ENCODE results near the gene ARL6IP4. TPM values are rescaled to one million over a fixed set of nuclear protein-coding genes. Genes with fewer than 3 reads are reported as not detected.

The ARL6IP4 gene
- polyA plus RNA-seq, 1 donor, result 208 TPM

DNA sequence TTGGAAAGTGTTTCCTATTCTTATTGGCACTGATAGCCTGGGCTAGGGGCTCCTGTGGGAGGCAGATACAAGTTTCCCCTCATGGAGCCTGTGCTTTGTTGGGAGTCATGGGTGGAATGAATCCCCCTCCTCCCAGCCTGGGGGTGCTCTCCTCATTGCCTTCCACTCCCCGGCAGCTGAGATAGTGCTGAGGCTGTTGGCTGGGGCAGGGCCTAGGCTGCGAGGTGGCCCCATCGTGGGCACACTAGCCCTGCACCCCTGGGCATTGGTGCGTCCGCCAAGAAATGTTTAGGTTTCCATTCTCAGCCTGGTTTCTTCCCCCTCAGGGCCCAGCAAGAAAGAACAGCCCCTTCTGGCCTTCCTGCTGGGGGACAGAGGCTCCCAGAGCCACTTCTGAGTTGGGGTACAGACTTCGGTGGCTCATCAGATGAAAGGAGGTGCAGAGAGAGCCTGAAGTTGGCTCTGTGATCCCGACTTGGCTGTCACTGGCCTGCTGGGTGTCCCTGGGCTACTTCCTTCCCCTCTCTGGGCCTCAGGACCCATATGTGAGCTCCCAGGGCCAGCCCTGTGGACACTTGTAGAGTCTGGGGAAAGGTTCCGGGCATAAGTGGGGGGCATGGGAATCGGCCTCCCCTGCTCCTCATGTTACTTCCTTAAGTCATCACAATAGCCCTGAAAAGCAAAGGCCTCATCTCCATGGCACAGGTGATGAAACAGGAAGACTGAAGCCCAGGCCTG lies 2.7 kb upstream of the ARL6IP4 start:
- H3K27ac ChIP-seq (ENCODE audit: low read length), result no peak overlapping the region
- no peaks in the 10 kb centered on the region for H3K27me3 ChIP-seq (ENCODE audit: control insufficient read depth, insufficient read depth, low read length)
- WGBS (ENCODE audit: insufficient coverage, low lambda C conversion rate), result no CpG with 5 or more reads among the region's 9 CpGs
- DNase-seq, result no peak
- H3K36me3 ChIP-seq (ENCODE audit: control insufficient read depth, insufficient read depth, low read length), result peaks cover 33% of the 10 kb centered on the region
- H3K4me1 ChIP-seq (ENCODE audit: control insufficient read depth, insufficient read depth, low read length), result peaks cover 46% of the 10 kb centered on the region
- H3K4me3 ChIP-seq (ENCODE audit: low read length), result no peak overlapping the region
- no peaks in the 10 kb centered on the region for H3K9me3 ChIP-seq (ENCODE audit: control insufficient read depth, low read depth, low read length)

DNA sequence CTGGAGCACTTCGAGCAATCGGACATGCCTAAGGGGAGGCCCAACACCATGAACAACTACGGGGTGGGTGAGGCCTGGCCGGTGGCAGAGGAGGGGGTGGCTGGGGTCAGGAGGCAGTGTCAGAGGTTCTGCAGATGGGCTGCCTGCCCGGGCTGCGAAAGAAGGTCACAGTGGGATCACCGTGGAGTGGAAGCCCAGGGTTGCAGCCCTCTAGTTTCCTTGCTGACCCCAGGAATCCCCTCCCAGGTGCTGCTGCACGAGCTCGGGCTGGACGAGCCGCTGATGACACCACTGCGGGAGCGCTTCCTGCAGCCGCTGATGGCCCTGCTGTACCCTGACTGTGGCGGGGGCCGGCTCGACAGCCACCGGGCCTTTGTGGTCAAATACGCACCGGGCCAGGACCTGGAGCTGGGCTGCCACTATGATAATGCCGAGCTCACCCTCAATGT lies 1.9 kb upstream of the ARL6IP4 start:
- no peak overlapping the region for H3K4me3 ChIP-seq (ENCODE audit: low read length)
- H3K27ac ChIP-seq (ENCODE audit: low read length), result no peak overlapping the region
- no peak for DNase-seq
- no CpG with 5 or more reads among the region's 21 CpGs for WGBS (ENCODE audit: insufficient coverage, low lambda C conversion rate)
- H3K36me3 ChIP-seq (ENCODE audit: control insufficient read depth, insufficient read depth, low read length), result peaks cover 38% of the 10 kb centered on the region
- no peaks in the 10 kb centered on the region for H3K27me3 ChIP-seq (ENCODE audit: control insufficient read depth, insufficient read depth, low read length)
- no peaks in the 10 kb centered on the region for H3K9me3 ChIP-seq (ENCODE audit: control insufficient read depth, low read depth, low read length)
- peaks cover 50% of the 10 kb centered on the region for H3K4me1 ChIP-seq (ENCODE audit: control insufficient read depth, insufficient read depth, low read length)

DNA sequence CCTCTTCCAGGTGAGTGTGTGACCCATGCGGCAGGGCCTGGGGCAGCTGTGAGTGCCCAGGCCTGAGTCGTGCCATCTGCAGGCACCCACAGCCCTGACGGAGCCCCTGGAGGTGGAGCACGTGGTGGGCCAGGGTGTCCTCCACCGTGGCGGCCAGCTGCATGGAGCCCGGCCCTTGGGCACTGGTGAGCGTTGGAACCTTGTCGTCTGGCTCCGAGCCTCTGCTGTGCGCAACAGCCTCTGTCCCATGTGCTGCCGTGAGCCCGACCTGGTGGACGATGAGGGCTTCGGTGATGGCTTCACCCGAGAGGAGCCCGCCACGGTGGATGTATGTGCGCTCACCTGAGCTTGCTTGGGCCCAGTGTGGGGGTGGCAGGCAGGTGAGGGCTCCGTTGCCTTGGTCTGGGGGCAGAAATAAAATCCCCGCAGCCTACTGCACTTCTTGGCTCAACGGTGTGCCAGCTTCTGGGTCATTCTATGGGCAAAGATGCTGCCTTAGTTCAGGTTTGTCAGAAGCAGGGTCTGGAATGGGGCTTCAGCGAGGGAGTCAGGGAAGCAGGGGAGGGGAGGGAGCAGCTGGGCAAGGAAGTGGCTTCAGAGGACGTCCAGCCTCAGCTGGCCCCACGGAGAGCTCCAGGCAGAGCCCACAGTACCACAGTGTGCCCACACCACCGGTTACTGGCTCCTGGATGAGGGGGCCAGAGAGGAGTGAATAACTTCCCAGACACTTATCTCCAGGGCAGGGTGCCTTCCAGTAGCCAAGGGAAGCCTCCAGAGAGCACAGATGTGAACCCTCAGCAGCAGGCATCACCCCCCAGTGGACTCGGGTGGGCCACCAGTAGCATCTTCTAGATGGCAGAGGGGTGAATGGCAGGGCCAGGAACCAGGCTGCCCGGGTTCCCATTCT lies 1.2 kb upstream of the ARL6IP4 start:
- peaks cover 38% of the 10 kb centered on the region for H3K36me3 ChIP-seq (ENCODE audit: control insufficient read depth, insufficient read depth, low read length)
- no CpG with 5 or more reads among the region's 28 CpGs for WGBS (ENCODE audit: insufficient coverage, low lambda C conversion rate)
- no peak overlapping the region for H3K27ac ChIP-seq (ENCODE audit: low read length)
- H3K4me1 ChIP-seq (ENCODE audit: control insufficient read depth, insufficient read depth, low read length), result peaks cover 53% of the 10 kb centered on the region
- H3K9me3 ChIP-seq (ENCODE audit: control insufficient read depth, low read depth, low read length), result no peaks in the 10 kb centered on the region
- no peak for DNase-seq
- peak overlapping the region; percentile 93 for H3K4me3 ChIP-seq (ENCODE audit: low read length)
- no peaks in the 10 kb centered on the region for H3K27me3 ChIP-seq (ENCODE audit: control insufficient read depth, insufficient read depth, low read length)

DNA sequence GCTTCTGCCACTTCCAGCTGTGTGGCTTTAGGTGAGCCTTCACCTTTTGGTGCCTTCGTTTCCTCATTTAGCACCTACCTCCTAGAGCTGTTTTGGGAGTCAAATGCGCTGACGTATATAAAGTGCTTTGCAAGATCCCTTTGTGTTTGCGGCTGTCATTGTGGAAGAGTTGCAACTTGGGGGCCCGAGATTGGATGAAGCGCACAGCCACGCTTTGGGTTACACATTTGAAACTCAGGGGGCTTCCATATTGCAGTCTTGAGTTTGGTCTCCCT lies 636 bp upstream of the ARL6IP4 start:
- peak overlapping the region; percentile 47 for H3K27ac ChIP-seq (ENCODE audit: low read length)
- H3K9me3 ChIP-seq (ENCODE audit: control insufficient read depth, low read depth, low read length), result no peaks in the 10 kb centered on the region
- no peaks in the 10 kb centered on the region for H3K27me3 ChIP-seq (ENCODE audit: control insufficient read depth, insufficient read depth, low read length)
- DNase-seq, result no peak
- peaks cover 59% of the 10 kb centered on the region for H3K4me1 ChIP-seq (ENCODE audit: control insufficient read depth, insufficient read depth, low read length)
- H3K4me3 ChIP-seq (ENCODE audit: low read length), result peak overlapping the region; percentile 93
- H3K36me3 ChIP-seq (ENCODE audit: control insufficient read depth, insufficient read depth, low read length), result peaks cover 38% of the 10 kb centered on the region
- WGBS (ENCODE audit: insufficient coverage, low lambda C conversion rate), result no CpG with 5 or more reads among the region's 7 CpGs

DNA sequence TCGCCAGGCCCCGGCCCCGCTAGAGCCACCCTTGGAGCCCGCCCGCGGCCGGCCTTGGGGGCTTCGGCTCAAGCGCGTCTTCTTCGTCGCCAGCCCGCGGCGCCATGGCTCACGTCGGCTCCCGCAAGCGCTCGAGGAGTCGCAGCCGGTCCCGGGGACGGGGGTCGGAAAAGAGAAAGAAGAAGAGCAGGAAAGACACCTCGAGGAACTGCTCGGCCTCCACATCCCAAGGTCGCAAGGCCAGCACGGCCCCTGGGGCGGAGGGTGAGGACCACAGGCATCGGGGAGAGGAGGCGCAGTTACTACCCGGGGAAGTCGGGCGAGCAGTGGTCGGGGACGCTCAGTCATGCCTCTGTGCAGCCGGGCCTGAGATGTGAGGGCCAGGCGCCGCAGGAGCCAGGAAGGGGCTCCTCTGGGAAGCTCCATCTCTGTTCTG lies 573 bp downstream of the ARL6IP4 start:
- Histone ChIP-seq H3K27ac (ENCODE audit: low read length) (peak overlapping the region; percentile 76), H3K27me3 (ENCODE audit: control insufficient read depth, insufficient read depth, low read length) (no peaks in the 10 kb centered on the region), H3K4me1 (ENCODE audit: control insufficient read depth, insufficient read depth, low read length) (peaks cover 58% of the 10 kb centered on the region), H3K9me3 (ENCODE audit: control insufficient read depth, low read depth, low read length) (no peaks in the 10 kb centered on the region), H3K36me3 (ENCODE audit: control insufficient read depth, insufficient read depth, low read length) (peaks cover 40% of the 10 kb centered on the region), H3K4me3 (ENCODE audit: low read length) (peak overlapping the region; percentile 93)
- WGBS (ENCODE audit: insufficient coverage, low lambda C conversion rate), result no CpG with 5 or more reads among the region's 40 CpGs
- DNase-seq, result no peak

DNA sequence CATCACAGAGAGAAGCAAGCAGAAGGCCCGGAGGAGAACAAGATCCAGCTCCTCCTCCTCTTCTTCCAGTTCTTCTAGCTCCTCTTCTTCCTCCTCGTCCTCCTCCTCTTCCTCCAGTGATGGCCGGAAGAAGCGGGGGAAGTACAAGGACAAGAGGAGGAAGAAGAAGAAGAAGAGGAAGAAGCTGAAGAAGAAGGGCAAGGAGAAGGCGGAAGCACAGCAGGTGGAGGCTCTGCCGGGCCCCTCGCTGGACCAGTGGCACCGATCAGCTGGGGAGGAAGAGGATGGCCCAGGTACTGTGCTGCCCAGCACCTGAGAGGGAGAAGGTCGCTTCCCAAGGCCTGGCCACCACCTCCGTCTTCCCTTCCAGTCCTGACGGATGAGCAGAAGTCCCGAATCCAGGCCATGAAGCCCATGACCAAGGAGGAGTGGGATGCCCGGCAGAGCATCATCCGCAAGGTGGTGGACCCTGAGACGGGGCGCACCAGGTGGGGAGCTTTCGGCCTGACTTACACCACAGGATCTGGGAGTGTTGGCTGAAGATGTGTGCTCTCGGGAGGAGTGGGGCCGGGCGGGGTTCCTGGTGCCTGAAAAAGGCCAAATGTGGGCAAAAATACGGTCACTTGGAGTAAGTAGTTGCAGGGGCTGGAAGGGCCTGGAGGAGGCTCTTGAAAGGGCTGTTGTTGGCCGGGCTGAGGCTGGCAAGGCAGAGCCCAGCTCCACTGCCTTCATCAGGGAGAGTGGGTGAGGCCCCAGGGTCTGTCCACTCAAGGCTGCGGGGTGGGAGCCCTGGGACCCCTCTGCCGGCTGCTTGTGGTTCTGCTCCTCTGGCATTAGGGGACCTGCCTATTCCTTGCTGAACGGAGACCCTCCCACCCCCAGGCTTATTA lies 1.4 kb downstream of the ARL6IP4 start:
- H3K36me3 ChIP-seq (ENCODE audit: control insufficient read depth, insufficient read depth, low read length), result peaks cover 45% of the 10 kb centered on the region
- H3K27ac ChIP-seq (ENCODE audit: low read length), result peak overlapping the region; percentile 76
- H3K9me3 ChIP-seq (ENCODE audit: control insufficient read depth, low read depth, low read length), result no peaks in the 10 kb centered on the region
- H3K4me1 ChIP-seq (ENCODE audit: control insufficient read depth, insufficient read depth, low read length), result peaks cover 51% of the 10 kb centered on the region
- H3K27me3 ChIP-seq (ENCODE audit: control insufficient read depth, insufficient read depth, low read length), result no peaks in the 10 kb centered on the region
- no peak for DNase-seq
- H3K4me3 ChIP-seq (ENCODE audit: low read length), result peak overlapping the region; percentile 93
- WGBS (ENCODE audit: insufficient coverage, low lambda C conversion rate), result 100% methylated on average over 2 of the region's 25 CpGs

DNA sequence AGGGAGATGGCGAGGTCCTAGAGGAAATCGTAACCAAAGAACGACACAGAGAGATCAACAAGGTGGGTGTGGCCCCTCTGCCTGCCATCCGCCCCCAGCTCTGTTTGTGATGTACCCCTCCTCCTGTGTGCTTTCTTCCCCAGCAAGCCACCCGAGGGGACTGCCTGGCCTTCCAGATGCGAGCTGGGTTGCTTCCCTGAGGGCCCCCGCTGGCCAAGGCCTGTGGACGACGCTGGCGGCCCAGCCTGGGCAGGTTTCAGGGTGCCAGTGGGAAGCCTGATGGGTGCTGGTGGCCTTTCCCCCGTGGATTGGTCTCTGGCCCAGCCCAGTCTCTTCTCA lies 2.0 kb downstream of the ARL6IP4 start:
- WGBS (ENCODE audit: insufficient coverage, low lambda C conversion rate), result no CpG with 5 or more reads among the region's 11 CpGs
- Histone ChIP-seq H3K36me3 (ENCODE audit: control insufficient read depth, insufficient read depth, low read length) (peaks cover 43% of the 10 kb centered on the region), H3K4me3 (ENCODE audit: low read length) (peak overlapping the region; percentile 93), H3K27ac (ENCODE audit: low read length) (no peak overlapping the region), H3K27me3 (ENCODE audit: control insufficient read depth, insufficient read depth, low read length) (no peaks in the 10 kb centered on the region), H3K9me3 (ENCODE audit: control insufficient read depth, low read depth, low read length) (no peaks in the 10 kb centered on the region), H3K4me1 (ENCODE audit: control insufficient read depth, insufficient read depth, low read length) (peaks cover 45% of the 10 kb centered on the region)
- DNase-seq, result no peak

DNA sequence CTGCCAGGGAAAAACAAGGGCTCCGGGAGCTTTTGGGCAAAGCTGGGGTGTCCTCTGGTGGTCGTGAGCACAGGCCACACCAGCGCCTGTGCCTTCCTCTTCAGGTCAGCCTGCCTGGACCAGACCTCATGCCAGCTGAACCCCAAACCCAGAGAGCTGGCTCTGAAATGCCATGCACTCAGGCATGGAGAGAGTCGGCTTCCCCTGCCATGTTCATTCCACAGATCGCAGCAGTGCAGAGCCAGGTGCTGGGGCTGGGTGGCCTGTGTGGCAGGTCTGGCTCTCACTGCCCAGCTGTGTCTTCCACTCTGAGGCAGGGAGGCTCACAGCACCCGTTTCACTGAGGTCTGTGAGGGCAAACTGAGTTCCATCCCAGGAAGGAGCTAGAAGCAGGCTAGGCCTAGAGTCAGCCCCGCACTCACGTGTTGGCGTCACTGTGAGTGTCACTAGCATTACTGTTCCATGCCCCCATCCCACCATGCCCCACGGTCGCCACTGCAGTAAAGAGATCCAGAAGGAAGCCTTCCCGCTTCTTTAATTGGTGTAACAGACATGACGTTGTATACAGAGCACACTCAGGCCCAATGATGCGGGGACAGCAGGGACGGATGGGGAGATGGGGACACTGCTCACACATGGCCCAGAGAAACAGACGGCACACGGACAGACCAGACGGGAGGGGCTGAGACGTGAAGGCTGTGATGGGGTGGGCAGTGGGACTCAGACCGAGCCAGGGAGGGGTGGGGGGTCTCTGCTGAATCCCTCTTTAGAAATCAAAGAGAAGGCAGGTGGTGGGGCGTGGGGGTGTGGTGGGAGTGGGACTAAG lies 2.7 kb downstream of the ARL6IP4 start:
- no peak for DNase-seq
- Histone ChIP-seq H3K4me1 (ENCODE audit: control insufficient read depth, insufficient read depth, low read length) (peaks cover 44% of the 10 kb centered on the region), H3K27ac (ENCODE audit: low read length) (no peak overlapping the region), H3K4me3 (ENCODE audit: low read length) (no peak overlapping the region), H3K9me3 (ENCODE audit: control insufficient read depth, low read depth, low read length) (no peaks in the 10 kb centered on the region), H3K36me3 (ENCODE audit: control insufficient read depth, insufficient read depth, low read length) (peaks cover 42% of the 10 kb centered on the region), H3K27me3 (ENCODE audit: control insufficient read depth, insufficient read depth, low read length) (no peaks in the 10 kb centered on the region)
- no CpG with 5 or more reads among the region's 21 CpGs for WGBS (ENCODE audit: insufficient coverage, low lambda C conversion rate)

DNA sequence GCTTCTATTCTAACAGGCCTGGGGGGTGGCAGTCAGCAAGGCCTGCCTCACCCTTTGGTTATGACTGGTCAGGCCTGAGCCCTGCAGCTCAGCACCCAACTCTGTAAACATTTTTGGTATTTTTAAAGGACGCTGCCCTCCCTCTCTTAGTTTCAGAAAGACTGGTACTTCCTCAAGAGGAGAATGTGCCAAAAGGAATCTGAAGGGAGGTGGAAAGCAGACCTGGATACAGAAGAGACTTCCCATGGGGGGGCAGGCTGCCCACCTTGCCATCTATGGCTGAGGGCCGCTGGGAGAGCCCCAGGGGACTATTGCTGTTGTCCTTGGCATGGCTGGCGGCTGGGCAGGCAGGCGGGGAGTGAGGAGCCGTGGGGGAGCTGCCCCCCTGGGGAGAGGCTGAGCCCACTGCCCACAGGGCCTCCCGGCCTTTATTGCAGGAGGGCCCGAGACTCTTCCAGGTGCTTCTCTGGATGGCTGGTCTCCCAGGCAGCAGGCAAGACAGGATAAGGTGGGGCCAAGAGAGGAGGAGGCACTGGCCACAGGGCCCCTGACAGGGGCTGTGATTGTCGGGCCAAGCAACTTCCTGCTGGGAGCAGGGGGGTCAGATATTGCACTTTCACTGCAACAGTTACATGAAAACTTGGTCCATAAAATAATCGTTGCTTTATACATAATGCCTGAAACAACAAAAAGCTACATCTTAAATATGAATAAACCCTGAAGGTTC lies 3.5 kb downstream of the ARL6IP4 start:
- Histone ChIP-seq H3K27ac (ENCODE audit: low read length) (peak overlapping the region; percentile 67), H3K4me1 (ENCODE audit: control insufficient read depth, insufficient read depth, low read length) (peaks cover 44% of the 10 kb centered on the region), H3K9me3 (ENCODE audit: control insufficient read depth, low read depth, low read length) (no peaks in the 10 kb centered on the region), H3K27me3 (ENCODE audit: control insufficient read depth, insufficient read depth, low read length) (no peaks in the 10 kb centered on the region), H3K4me3 (ENCODE audit: low read length) (no peak overlapping the region), H3K36me3 (ENCODE audit: control insufficient read depth, insufficient read depth, low read length) (peaks cover 40% of the 10 kb centered on the region)
- 0% methylated on average over 1 of the region's 9 CpGs for WGBS (ENCODE audit: insufficient coverage, low lambda C conversion rate)
- peak; percentile 61 to 80 for DNase-seq

All from large intestine (tissue), 3 donors.